ENCODE data around the gene HOXB3.

Gene HOXB3

DNA sequence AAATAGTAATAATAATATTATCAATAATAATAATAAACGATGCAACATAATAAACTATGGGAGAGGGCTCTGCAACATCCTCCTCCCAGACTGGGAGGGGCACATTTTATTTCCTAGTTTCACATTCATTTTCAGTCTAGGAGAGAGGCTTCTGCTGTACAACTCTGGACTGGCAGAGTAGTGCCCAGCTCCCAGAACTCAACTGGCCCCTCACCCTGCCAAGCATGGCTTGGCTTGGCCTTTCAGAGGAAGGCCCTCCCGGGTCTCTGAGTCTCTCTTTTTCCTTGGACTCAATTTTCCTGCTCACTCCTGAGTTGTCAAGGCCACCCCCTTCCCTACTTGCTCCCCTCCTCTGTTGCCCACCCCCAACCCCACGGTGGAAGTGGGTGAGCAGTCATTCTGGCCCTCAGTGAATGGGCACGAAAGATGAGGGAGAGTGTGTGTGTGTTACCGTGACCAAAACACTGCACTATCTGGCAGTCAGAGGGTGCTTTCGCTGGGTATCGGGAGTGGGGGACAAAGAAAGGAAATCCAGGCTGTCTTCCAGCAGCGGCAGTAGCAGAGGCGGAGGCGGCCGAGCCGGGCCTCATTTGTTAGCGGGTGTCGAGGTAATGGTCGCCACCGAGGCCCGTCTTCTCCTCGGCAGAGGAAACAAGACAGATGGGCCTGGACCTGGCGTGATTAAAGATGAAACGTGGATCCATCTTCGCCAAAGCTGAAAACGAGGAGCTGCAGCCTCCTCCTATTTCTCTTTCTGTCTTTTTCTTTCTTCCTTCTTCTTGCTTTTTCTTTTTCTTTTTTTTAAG lies 14.2 kb downstream of the HOXB3 start:
- Histone ChIP-seq H3K9ac (ENCODE audit: low read depth, low read length) (no peak overlapping the region), H3K27ac (ENCODE audit: low read length) (no peak overlapping the region), H3K4me1 (ENCODE audit: insufficient read depth, low read length) (no peaks in the 10 kb centered on the region), H3K9me3 (ENCODE audit: insufficient read depth, low read length, severe bottlenecking) (no peaks in the 10 kb centered on the region), H2AFZ (ENCODE audit: low read depth, low read length) (no peak overlapping the region), H3K4me2 (ENCODE audit: insufficient read depth, low read length) (no peak overlapping the region), H4K20me1 (ENCODE audit: insufficient read depth, low read length) (peaks cover 4% of the 10 kb centered on the region; the same call in 1 of the 2 replicates), H3K27me3 (ENCODE audit: insufficient read depth, low read length, poor library complexity) (peaks cover 30% of the 10 kb centered on the region), H3K4me3 (ENCODE audit: low read depth in 1 of 2, low read length in 2 of 2) (no peak overlapping the region), H3K79me2 (ENCODE audit: insufficient read depth, low read length) (no peaks in the 10 kb centered on the region), H3K36me3 (ENCODE audit: insufficient read depth, low read length) (no peaks in the 10 kb centered on the region)
- no peak for ATAC-seq (ENCODE audit: insufficient read depth, low read depth)
- no peak for TF ChIP-seq EZH2 (IDR thresholded peaks at IDR 0.05; ENCODE audit: borderline replicate concordance, low read depth, low read length, severe bottlenecking)
- no peak for TF ChIP-seq CTCF (IDR thresholded peaks at IDR 0.05; ENCODE audit: borderline replicate concordance, extremely low read depth, low read length, poor library complexity, severe bottlenecking)
- no peak for DNase-seq

DNA sequence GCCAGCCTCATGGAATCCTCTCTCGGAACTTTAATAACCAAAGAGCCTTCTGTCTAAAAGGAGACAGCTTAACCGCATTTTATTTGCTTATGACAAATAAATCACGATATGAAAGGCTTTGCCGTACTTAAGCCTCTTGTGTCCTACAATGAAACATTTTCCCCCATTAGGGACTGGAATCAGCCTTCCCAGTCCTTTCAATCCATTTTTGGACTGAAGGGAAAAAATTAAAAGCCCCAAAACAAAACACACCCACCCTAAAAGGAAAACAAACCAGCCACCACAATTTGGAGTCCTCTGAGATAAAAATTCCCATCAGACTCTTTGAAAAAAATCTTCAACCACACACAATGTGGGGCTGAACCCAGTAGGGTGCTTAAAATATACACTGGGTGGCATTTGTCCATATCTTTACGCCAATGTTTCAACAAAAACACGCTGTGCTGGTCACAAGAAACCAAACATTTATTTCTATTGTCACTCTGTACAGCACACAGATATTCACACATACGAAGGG lies 14.9 kb downstream of the HOXB3 start:
- no peaks in the 10 kb centered on the region for H3K79me2 ChIP-seq (ENCODE audit: insufficient read depth, low read length)

DNA sequence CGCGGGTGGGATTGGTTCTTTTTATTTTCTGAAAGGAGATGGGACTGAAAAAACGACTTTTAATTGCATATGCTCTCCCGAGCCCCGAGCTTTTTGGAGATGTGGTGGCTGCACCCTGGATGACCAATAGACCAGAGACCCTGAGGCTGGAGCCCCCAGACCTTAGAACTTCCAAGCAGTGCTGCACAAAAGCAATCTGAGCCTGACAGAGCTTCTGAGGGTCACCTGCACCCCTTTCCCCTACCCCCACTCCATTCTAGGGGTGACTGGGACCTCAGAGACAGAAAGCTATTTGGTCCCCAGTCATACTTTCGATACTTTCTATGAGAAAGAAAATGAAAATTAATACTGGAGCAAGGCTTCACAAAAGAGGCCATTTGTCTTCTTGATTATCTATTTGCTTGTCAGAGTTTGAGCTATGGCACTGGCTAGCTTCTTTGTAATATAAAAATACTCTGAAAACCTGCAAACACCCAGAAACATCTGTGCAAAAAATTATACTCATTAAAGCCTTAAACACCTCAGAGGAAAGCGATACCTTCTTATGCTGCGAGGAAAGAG lies 15.5 kb downstream of the HOXB3 start:
- Histone ChIP-seq H2AFZ (ENCODE audit: low read depth, low read length) (no peak overlapping the region), H3K36me3 (ENCODE audit: insufficient read depth, low read length) (no peaks in the 10 kb centered on the region), H3K4me3 (ENCODE audit: low read depth in 1 of 2, low read length in 2 of 2) (no peak overlapping the region), H3K27me3 (ENCODE audit: insufficient read depth, low read length, poor library complexity) (peaks cover 32% of the 10 kb centered on the region), H3K9me3 (ENCODE audit: insufficient read depth, low read length, severe bottlenecking) (no peaks in the 10 kb centered on the region), H4K20me1 (ENCODE audit: insufficient read depth, low read length) (no peaks in the 10 kb centered on the region), H3K27ac (ENCODE audit: low read length) (no peak overlapping the region), H3K79me2 (ENCODE audit: insufficient read depth, low read length) (no peaks in the 10 kb centered on the region), H3K4me2 (ENCODE audit: insufficient read depth, low read length) (no peak overlapping the region), H3K4me1 (ENCODE audit: insufficient read depth, low read length) (no peaks in the 10 kb centered on the region), H3K9ac (ENCODE audit: low read depth, low read length) (no peak overlapping the region)
- DNase-seq: no peak
- no peak for TF ChIP-seq CTCF (IDR thresholded peaks at IDR 0.05; ENCODE audit: borderline replicate concordance, extremely low read depth, low read length, poor library complexity, severe bottlenecking)
- TF ChIP-seq EZH2 (IDR thresholded peaks at IDR 0.05; ENCODE audit: borderline replicate concordance, low read depth, low read length, severe bottlenecking): no peak
- no peak for ATAC-seq (ENCODE audit: insufficient read depth, low read depth)

More for the DNA sequence above, 14.9 kb downstream of the HOXB3 start:
- TF ChIP-seq EZH2 (IDR thresholded peaks at IDR 0.05; ENCODE audit: borderline replicate concordance, low read depth, low read length, severe bottlenecking) (no peak), CTCF (IDR thresholded peaks at IDR 0.05; ENCODE audit: borderline replicate concordance, extremely low read depth, low read length, poor library complexity, severe bottlenecking) (no peak)
- DNase-seq (no peak), ATAC-seq (ENCODE audit: insufficient read depth, low read depth) (no peak)
- Histone ChIP-seq H3K4me3 (ENCODE audit: low read depth in 1 of 2, low read length in 2 of 2) (no peak overlapping the region), H3K36me3 (ENCODE audit: insufficient read depth, low read length) (no peaks in the 10 kb centered on the region), H3K9me3 (ENCODE audit: insufficient read depth, low read length, severe bottlenecking) (no peaks in the 10 kb centered on the region), H3K27ac (ENCODE audit: low read length) (no peak overlapping the region), H2AFZ (ENCODE audit: low read depth, low read length) (no peak overlapping the region), H3K4me1 (ENCODE audit: insufficient read depth, low read length) (no peaks in the 10 kb centered on the region), H3K4me2 (ENCODE audit: insufficient read depth, low read length) (no peak overlapping the region), H3K9ac (ENCODE audit: low read depth, low read length) (no peak overlapping the region), H4K20me1 (ENCODE audit: insufficient read depth, low read length) (no peaks in the 10 kb centered on the region), H3K27me3 (ENCODE audit: insufficient read depth, low read length, poor library complexity) (peaks cover 31% of the 10 kb centered on the region)

All from DND-41 (cell line).